Panc1 (cell line): ENCODE measurements around the gene SKAP1.

Experiments used
- POLR2AphosphoS5 ChIP-seq: IDR thresholded peaks from 2 replicates; pipeline ENCODE4 v1.6.1; 2012; ENCODE audit warnings: mild to moderate bottlenecking, low read depth, low read length, moderate library complexity
- TCF7L2 ChIP-seq: IDR thresholded peaks from 2 replicates; pipeline ENCODE4 v1.6.1; 2011; ENCODE audit warnings: mild to moderate bottlenecking, low read depth, low read length, inconsistent platforms
- TF ChIP-seq, protein P1 (sequence below): fragments of 450-650 bp; IDR thresholded peaks from 2 replicates; pipeline ENCODE4 v1.5.1; 2017; ENCODE audit warnings: mild to moderate bottlenecking
- TF ChIP-seq, protein P2 (sequence below), 2 experiments: IDR thresholded peaks; 2 replicates each; pipeline ENCODE4 v1.6.1; 2011 to 2012; ENCODE audit warnings: low read depth in 2 of 2, control low read depth in 1 of 2, low read length in 1 of 2, mild to moderate bottlenecking in 1 of 2, moderate library complexity in 1 of 2; ENCODE audit not compliant: insufficient read depth in 1 of 2

DNA sequence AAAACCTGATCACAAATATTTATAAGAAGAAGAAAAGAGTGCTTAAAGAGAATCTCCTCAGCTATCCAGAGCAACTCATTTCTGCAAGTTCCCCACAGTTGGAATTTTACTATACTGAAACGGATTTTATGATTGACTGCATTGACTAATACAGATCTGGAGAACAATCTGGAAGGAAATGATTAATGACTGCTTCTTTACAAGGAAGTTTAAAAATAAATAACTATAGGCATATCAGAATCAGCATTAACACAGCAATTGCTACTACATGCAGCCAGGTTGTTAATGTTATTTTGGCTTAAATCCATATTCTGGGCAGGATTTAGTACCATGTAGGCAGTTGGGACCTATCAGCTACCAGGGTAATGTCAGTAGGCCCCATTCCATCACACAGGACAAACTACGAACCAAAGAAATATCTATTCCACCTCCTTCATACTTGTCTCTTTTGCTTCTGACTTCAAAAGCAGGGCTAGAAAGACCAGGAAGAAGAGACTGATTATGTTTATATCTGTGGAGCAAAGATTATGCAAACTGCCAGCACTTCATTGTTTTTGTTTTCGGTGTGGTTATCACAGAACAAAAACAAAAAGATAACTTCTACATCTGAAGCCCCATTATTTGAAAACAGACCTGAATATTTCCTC, 3.9 kb downstream of the SKAP1 start:
- TF ChIP-seq, protein P1, sequence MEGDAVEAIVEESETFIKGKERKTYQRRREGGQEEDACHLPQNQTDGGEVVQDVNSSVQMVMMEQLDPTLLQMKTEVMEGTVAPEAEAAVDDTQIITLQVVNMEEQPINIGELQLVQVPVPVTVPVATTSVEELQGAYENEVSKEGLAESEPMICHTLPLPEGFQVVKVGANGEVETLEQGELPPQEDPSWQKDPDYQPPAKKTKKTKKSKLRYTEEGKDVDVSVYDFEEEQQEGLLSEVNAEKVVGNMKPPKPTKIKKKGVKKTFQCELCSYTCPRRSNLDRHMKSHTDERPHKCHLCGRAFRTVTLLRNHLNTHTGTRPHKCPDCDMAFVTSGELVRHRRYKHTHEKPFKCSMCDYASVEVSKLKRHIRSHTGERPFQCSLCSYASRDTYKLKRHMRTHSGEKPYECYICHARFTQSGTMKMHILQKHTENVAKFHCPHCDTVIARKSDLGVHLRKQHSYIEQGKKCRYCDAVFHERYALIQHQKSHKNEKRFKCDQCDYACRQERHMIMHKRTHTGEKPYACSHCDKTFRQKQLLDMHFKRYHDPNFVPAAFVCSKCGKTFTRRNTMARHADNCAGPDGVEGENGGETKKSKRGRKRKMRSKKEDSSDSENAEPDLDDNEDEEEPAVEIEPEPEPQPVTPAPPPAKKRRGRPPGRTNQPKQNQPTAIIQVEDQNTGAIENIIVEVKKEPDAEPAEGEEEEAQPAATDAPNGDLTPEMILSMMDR: no peak
- no peak for TF ChIP-seq POLR2AphosphoS5
- TF ChIP-seq, protein P2, sequence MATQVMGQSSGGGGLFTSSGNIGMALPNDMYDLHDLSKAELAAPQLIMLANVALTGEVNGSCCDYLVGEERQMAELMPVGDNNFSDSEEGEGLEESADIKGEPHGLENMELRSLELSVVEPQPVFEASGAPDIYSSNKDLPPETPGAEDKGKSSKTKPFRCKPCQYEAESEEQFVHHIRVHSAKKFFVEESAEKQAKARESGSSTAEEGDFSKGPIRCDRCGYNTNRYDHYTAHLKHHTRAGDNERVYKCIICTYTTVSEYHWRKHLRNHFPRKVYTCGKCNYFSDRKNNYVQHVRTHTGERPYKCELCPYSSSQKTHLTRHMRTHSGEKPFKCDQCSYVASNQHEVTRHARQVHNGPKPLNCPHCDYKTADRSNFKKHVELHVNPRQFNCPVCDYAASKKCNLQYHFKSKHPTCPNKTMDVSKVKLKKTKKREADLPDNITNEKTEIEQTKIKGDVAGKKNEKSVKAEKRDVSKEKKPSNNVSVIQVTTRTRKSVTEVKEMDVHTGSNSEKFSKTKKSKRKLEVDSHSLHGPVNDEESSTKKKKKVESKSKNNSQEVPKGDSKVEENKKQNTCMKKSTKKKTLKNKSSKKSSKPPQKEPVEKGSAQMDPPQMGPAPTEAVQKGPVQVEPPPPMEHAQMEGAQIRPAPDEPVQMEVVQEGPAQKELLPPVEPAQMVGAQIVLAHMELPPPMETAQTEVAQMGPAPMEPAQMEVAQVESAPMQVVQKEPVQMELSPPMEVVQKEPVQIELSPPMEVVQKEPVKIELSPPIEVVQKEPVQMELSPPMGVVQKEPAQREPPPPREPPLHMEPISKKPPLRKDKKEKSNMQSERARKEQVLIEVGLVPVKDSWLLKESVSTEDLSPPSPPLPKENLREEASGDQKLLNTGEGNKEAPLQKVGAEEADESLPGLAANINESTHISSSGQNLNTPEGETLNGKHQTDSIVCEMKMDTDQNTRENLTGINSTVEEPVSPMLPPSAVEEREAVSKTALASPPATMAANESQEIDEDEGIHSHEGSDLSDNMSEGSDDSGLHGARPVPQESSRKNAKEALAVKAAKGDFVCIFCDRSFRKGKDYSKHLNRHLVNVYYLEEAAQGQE (IDR thresholded peaks at IDR 0.05; ENCODE audit: insufficient read depth in 1 of 2, low read depth in 2 of 2, low read length in 1 of 2): no peak
- no peak for TF ChIP-seq TCF7L2
